GM21526 (cell line): Measurements from ENCODE around the gene TTLL10.

Source experiments
- ATAC-seq: cut with Tn5 transposase; IDR thresholded peaks from one replicate; pipeline ENCODE4 v1.9.1; 2021; ENCODE audit warnings: moderate library complexity; ENCODE audit not compliant: unreplicated experiment, low FRiP score

TTLL10 gene

GRCh38 chr1:1203561-1204424, 30.1 kb downstream of the TTLL10 start:
- no peak for ATAC-seq

- no peak for ATAC-seq
Observed at GRCh38 chr1:1204425-1204920, 30.8 kb downstream of the TTLL10 start.

- no peak for ATAC-seq
Observed at GRCh38 chr1:1204998-1205768, 31.5 kb downstream of the TTLL10 start.

GRCh38 chr1:1205769-1206375, 32.2 kb downstream of the TTLL10 start:
- no peak for ATAC-seq

GRCh38 chr1:1206376-1206965, 32.8 kb downstream of the TTLL10 start, which contains the start of gene TNFRSF18:
TNFRSF18 (minus strand) TSS chr1:1206592; CDS start chr1:1206571, 21 bp downstream.
- no peak for ATAC-seq

GRCh38 chr1:1206966-1207531, 33.4 kb downstream of the TTLL10 start:
- no peak for ATAC-seq

GRCh38 chr1:1207571-1207892, 33.9 kb downstream of the TTLL10 start:
- no peak for ATAC-seq

- ATAC-seq = no peak
Observed at GRCh38 chr1:1208713-1209433, 35.2 kb downstream of the TTLL10 start.

GRCh38 chr1:1210726-1211540, 37.3 kb downstream of the TTLL10 start:
- ATAC-seq = no peak

GRCh38 chr1:1211541-1212441, 38.1 kb downstream of the TTLL10 start:
- no peak for ATAC-seq

- ATAC-seq = no peak
Observed at GRCh38 chr1:1212780-1213344, 39.2 kb downstream of the TTLL10 start.

- ATAC-seq = no peak
Observed at GRCh38 chr1:1213345-1214265, 39.9 kb downstream of the TTLL10 start, which contains the start of gene TNFRSF4. TNFRSF4 (minus strand) TSS chr1:1214153; CDS start chr1:1214127, 26 bp downstream.

- ATAC-seq = no peak
Observed at GRCh38 chr1:1215080-1215676, 41.5 kb downstream of the TTLL10 start.

- no peak for ATAC-seq
Observed at GRCh38 chr1:1215881-1216605, 42.4 kb downstream of the TTLL10 start.
